Left lobe of liver (tissue), 2 donors: ENCODE measurements around the gene OR7A10. TPM values are rescaled to one million over a fixed set of nuclear protein-coding genes. Genes with fewer than 3 reads are reported as not detected.
"Not testable (repeated sequence)": the region's sequence is repeated elsewhere in the genome, so short reads cannot be mapped to it uniquely, and the experiment has no call there.

ENCODE experiments used
- ATAC-seq: fragments of 200-7000 bp; cut with Tn5 transposase; one replicate; pipeline ENCODE4 v1.9.1; 2020; ENCODE audit warnings: mild to moderate bottlenecking, moderate library complexity
- DNase-seq: peaks from one replicate; pipeline ENCODE4 v3.0.0-alpha.2; 2020; ENCODE audit warnings: low spot score
- total RNA-seq: library from RNA; stranded (reverse); gene quantifications from one replicate; pipeline ENCODE4 v1.2.1, GENCODE V29; 2021
- donor health status: DM: no; HTN: no; CAD: no; lungs with moderate emphysema.
- donor health status: DM: no; HTN: yes; CAD: no.

The OR7A10 gene
- total RNA-seq, 1 donor from 2014 or later = not detected

DNA sequence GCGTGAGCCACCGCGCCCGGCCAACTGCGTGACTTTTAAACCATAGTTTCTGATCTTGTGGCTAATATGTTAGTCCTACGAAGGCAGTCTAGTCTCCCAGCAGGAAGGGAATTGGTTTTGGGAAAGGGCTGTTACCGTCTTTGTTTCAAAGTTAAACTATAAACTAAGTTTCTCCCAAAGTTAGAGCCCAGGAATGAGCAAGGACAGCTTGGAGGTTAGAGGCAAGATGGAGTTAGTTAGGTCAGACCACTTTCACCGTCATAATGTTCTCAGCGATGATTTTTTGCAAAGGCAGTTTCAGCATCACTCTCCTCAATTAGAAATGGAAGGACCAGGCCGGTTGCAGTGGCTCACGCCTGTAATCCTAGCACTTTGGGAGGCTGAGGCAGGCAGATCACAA lies 52.7 kb downstream of the OR7A10 start:
- ATAC-seq (no peak), DNase-seq (no peak)

DNA sequence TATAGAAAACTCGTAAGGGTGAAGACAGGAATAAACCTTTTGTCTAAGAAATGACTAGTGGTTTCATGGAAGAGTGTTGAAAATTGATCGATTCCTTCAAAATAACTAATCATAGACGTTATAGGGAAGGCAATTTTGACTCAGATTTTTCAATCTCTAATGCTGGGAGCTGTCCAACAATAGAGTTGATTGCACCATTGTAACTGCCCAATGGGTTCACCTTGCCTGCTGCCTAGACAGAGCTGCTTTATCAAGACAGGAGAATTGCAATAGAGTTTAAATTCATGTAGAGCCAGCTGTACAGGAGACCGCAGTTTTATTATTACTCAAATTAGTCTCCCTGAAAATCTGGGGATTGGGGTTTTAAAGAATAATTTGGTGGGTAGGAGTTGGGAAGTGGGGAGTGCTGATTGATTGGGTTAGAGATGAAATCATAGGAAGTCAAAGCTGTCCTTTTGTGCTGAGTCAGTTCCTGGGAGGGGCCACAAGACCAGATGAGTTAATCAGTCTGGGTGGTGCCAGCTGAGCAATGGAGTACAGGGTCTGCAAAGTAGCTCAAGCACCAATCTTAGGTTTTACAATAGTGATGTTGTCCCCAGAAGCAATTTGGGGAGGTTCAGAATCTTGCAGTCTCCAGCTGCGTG lies 53.5 kb downstream of the OR7A10 start:
- ATAC-seq (no peak), DNase-seq (no peak)

GRCh38 chr19:14792250-14792649 lies 56.5 kb downstream of the OR7A10 start:
- not testable (repeated sequence) for DNase-seq, ATAC-seq

Other genes with a start within 250 kb of the OR7A10 start
- 0.10 TPM for gene ADGRE3, start 174.1 kb downstream of the OR7A10 start, total RNA-seq
- 3.6 TPM for gene ZNF333, start 158.9 kb downstream of the OR7A10 start, total RNA-seq
- gene ADGRE2, start 70.4 kb downstream of the OR7A10 start, total RNA-seq = 1.6 TPM
- not detected for gene OR7A5, start 13.7 kb downstream of the OR7A10 start, total RNA-seq
- not detected for gene OR7C1, start 13.7 kb downstream of the OR7A10 start, total RNA-seq
- not detected for gene OR7A17, start 37.2 kb upstream of the OR7A10 start, total RNA-seq
- not detected for gene OR7C2, start 92.6 kb upstream of the OR7A10 start, total RNA-seq
- gene SLC1A6, start 130.9 kb upstream of the OR7A10 start, total RNA-seq = not detected
- gene CASP14, start 200.6 kb upstream of the OR7A10 start, total RNA-seq = not detected
- gene OR1I1, start 233.3 kb upstream of the OR7A10 start, total RNA-seq = not detected